H1 (cell line): ENCODE data around the gene SLC35F3. TPM values are rescaled to one million over a fixed set of nuclear protein-coding genes. Genes with fewer than 3 reads are reported as not detected.

Experiments
- CTCF ChIA-PET: fragments of 300-600 bp; sonication (Branson Sonifier 250); formaldehyde crosslinking; loops from one replicate; lab custom pipeline; 2021; ENCODE audit not compliant: partially characterized antibody; lab: Charles Lee
- POLR2A ChIA-PET: fragments of 300-600 bp; sonication (Branson Sonifier 250); formaldehyde crosslinking; loops from one replicate; lab custom pipeline; 2021; ENCODE audit warnings: inconsistent platforms; ENCODE audit not compliant: partially characterized antibody; lab: Charles Lee
- DNase-seq, 2 experiments: peaks; one replicate each; pipeline versions ENCODE4 v3.0.0 to v3.0.0-alpha.2; 2010 to 2022; ENCODE audit warnings: low spot score in 2 of 2, low read depth in 1 of 2, mixed read lengths in 1 of 2
- FAIRE-seq: peaks from 2 replicates; lab custom pipeline; 2011; peaks lifted over from hg19 to GRCh38; lab: Jason Lieb, UNC
- H2AFZ ChIP-seq: 2 replicates; pipeline ENCODE4 v1.8.1; 2012; ENCODE audit warnings: low read length, inconsistent platforms
- H2AK5ac ChIP-seq: 2 replicates; pipeline ENCODE4 v1.6.1; 2013; ENCODE audit warnings: low read depth, low read length
- H2BK120ac ChIP-seq: replicated peaks from 2 replicates; pipeline ENCODE3; 2013; ENCODE audit warnings: low read depth, low read length, inconsistent platforms
- H2BK12ac ChIP-seq: 2 replicates; pipeline ENCODE4 v1.6.1; 2013; ENCODE audit warnings: low read depth, low read length
- H2BK15ac ChIP-seq: 2 replicates; pipeline ENCODE4 v1.6.1; 2013; ENCODE audit warnings: low read length
- H2BK20ac ChIP-seq: 2 replicates; pipeline ENCODE4 v1.6.1; 2013; ENCODE audit warnings: low read length
- H2BK5ac ChIP-seq: 2 replicates; pipeline ENCODE4 v1.6.1; 2013; ENCODE audit warnings: low read depth, low read length
- H3K14ac ChIP-seq: 2 replicates; pipeline ENCODE4 v1.6.1; 2013; ENCODE audit warnings: inconsistent platforms; ENCODE audit not compliant: insufficient read length
- H3K18ac ChIP-seq: 2 replicates; pipeline ENCODE4 v1.6.1; 2013; ENCODE audit warnings: low read length; ENCODE audit errors: extremely low read depth
- H3K23ac ChIP-seq: 2 replicates; pipeline ENCODE4 v1.6.1; 2013; ENCODE audit warnings: inconsistent platforms; ENCODE audit not compliant: insufficient read length
- H3K23me2 ChIP-seq: 2 replicates; pipeline ENCODE4 v1.6.1; 2013; ENCODE audit warnings: low read depth, low read length
- H3K27ac ChIP-seq: 2 replicates; pipeline ENCODE4 v1.6.1; 2011; ENCODE audit warnings: low read depth, low read length, inconsistent platforms
- H3K27me3 ChIP-seq, 4 experiments: replicated peaks in 1 of 4; 1 replicate in 1 of 4; 2 replicates in 3 of 4; pipeline versions ENCODE4 v1.6.1 to v1.8.1; 2011 to 2013; ENCODE audit warnings: low read length in 3 of 4, mild to moderate bottlenecking in 3 of 4, inconsistent platforms in 2 of 4, mixed read lengths in 2 of 4, moderate library complexity in 1 of 4; ENCODE audit not compliant: control insufficient read depth in 3 of 4, insufficient read depth in 3 of 4; ENCODE audit errors: extremely low read depth in 1 of 4
- H3K36me3 ChIP-seq, 4 experiments: 2 replicates each; pipeline versions ENCODE4 v1.6.1 to v1.8.1; 2011 to 2013; ENCODE audit warnings: mild to moderate bottlenecking in 4 of 4, low read length in 3 of 4, moderate library complexity in 2 of 4, control low read depth in 1 of 4, inconsistent platforms in 1 of 4; ENCODE audit not compliant: insufficient read depth in 4 of 4, control insufficient read depth in 2 of 4
- H3K4ac ChIP-seq: replicated peaks from 2 replicates; pipeline ENCODE3; 2013; ENCODE audit warnings: low read length, low read depth, mixed read lengths, inconsistent platforms; ENCODE audit not compliant: insufficient read length
- H3K4me1 ChIP-seq, 4 experiments: replicated peaks in 1 of 4; 1 replicate in 1 of 4; 2 replicates in 3 of 4; pipeline versions ENCODE4 v1.6.1 to v1.8.1; 2011 to 2013; ENCODE audit warnings: low read length in 3 of 4, inconsistent platforms in 2 of 4, mixed read lengths in 1 of 4; ENCODE audit not compliant: insufficient read depth in 4 of 4, control insufficient read depth in 3 of 4
- H3K4me2 ChIP-seq, 2 experiments: 2 replicates each; pipeline versions ENCODE4 v1.6.1 to v1.8.1; 2011 to 2013; ENCODE audit warnings: low read depth in 2 of 2, low read length in 2 of 2, control low read depth in 1 of 2, inconsistent platforms in 1 of 2, mild to moderate bottlenecking in 1 of 2; ENCODE audit not compliant: insufficient read depth in 1 of 2
- H3K4me3 ChIP-seq, 4 experiments: fragments of 200-600, 300-600 bp in 1 of 4; sonication (generic), shearing (Covaris generic), sonication (Bioruptor Twin) in 1 of 4; 2 replicates each; pipeline versions ENCODE4 v1.5.1 to v1.8.1; 2011 to 2016; ENCODE audit warnings: low read length in 4 of 4, low read depth in 3 of 4, control low read depth in 2 of 4, inconsistent platforms in 2 of 4, mild to moderate bottlenecking in 2 of 4, mixed read lengths in 1 of 4, moderate library complexity in 1 of 4; ENCODE audit not compliant: insufficient read depth in 2 of 4; ENCODE audit errors: extremely low read depth in 1 of 4
- H3K56ac ChIP-seq: replicated peaks from 2 replicates; pipeline ENCODE3; 2013; ENCODE audit warnings: low read depth, mild to moderate bottlenecking, mixed read lengths, low read length, inconsistent platforms; ENCODE audit not compliant: insufficient read length
- H3K79me1 ChIP-seq: 2 replicates; pipeline ENCODE4 v1.6.1; 2013; ENCODE audit warnings: low read depth, low read length, control low read depth
- H3K79me2 ChIP-seq, 2 experiments: 2 replicates each; pipeline versions ENCODE4 v1.6.1 to v1.8.1; 2012 to 2013; ENCODE audit warnings: low read length in 2 of 2, mild to moderate bottlenecking in 2 of 2, inconsistent platforms in 1 of 2; ENCODE audit not compliant: insufficient read depth in 2 of 2, control insufficient read depth in 1 of 2
- H3K9ac ChIP-seq, 4 experiments: replicated peaks in 1 of 4; 1 replicate in 1 of 4; 2 replicates in 3 of 4; pipeline versions ENCODE4 v1.6.1 to v1.8.1; 2011 to 2013; ENCODE audit warnings: low read depth in 3 of 4, low read length in 3 of 4, control low read depth in 2 of 4, mild to moderate bottlenecking in 2 of 4, moderate library complexity in 2 of 4, inconsistent platforms in 1 of 4; ENCODE audit errors: extremely low read depth in 1 of 4
- H3K9me3 ChIP-seq, 2 experiments: 2 replicates each; pipeline versions ENCODE4 v1.6.1 to v1.8.1; 2012 to 2013; ENCODE audit warnings: mild to moderate bottlenecking in 2 of 2, moderate library complexity in 2 of 2, control low read depth in 1 of 2, inconsistent platforms in 1 of 2, low read depth in 1 of 2, low read length in 1 of 2, mixed read lengths in 1 of 2; ENCODE audit not compliant: insufficient read depth in 2 of 2
- H4K20me1 ChIP-seq, 2 experiments: replicated peaks in 1 of 2; 2 replicates each; pipeline versions ENCODE3 to v1.8.1; 2011 to 2013; ENCODE audit warnings: inconsistent platforms in 2 of 2, low read length in 2 of 2, mild to moderate bottlenecking in 1 of 2; ENCODE audit not compliant: insufficient read depth in 2 of 2, control insufficient read depth in 1 of 2
- H4K5ac ChIP-seq: 2 replicates; pipeline ENCODE4 v1.6.1; 2013; ENCODE audit warnings: low read length, low read depth, mixed read lengths, inconsistent platforms; ENCODE audit not compliant: insufficient read length
- H4K8ac ChIP-seq: 2 replicates; pipeline ENCODE4 v1.8.0; 2013; ENCODE audit warnings: mild to moderate bottlenecking, moderate library complexity, low read length, inconsistent platforms; ENCODE audit not compliant: insufficient read depth; ENCODE audit errors: extremely low read depth
- H4K91ac ChIP-seq: replicated peaks from 2 replicates; pipeline ENCODE3; 2013; ENCODE audit warnings: low read length, mixed read lengths, inconsistent platforms; ENCODE audit not compliant: insufficient read length
- EGR1 ChIP-seq: IDR thresholded peaks from 2 replicates; pipeline ENCODE4 v1.6.1; 2011; ENCODE audit warnings: low read depth, low read length, borderline replicate concordance
- EZH2 ChIP-seq: fragments of 200-600 bp; sonication (generic); IDR thresholded peaks from 2 replicates; pipeline ENCODE4 v1.7.1; 2012; ENCODE audit warnings: low read depth, mild to moderate bottlenecking, moderate library complexity, low read length, inconsistent platforms; ENCODE audit not compliant: severe bottlenecking
- GTF2F1 ChIP-seq: IDR thresholded peaks from 2 replicates; pipeline ENCODE4 v1.6.1; 2012; ENCODE audit warnings: low read depth, low read length, improper control_type of control experiment, borderline replicate concordance
- HDAC6 ChIP-seq: IDR thresholded peaks from one replicate; pipeline ENCODE4 v1.7.1; 2012; ENCODE audit warnings: low read depth, mild to moderate bottlenecking, inconsistent platforms, low read length, moderate library complexity
- PHF8 ChIP-seq: fragments of 200-600 bp; sonication (generic); conservative IDR thresholded peaks from 2 replicates; pipeline ENCODE4 v1.7.1; 2012; ENCODE audit warnings: low read depth, mild to moderate bottlenecking, inconsistent platforms, low read length, moderate library complexity
- POLR2AphosphoS5 ChIP-seq: IDR thresholded peaks from 2 replicates; pipeline ENCODE4 v1.6.1; 2011; ENCODE audit warnings: low read depth, low read length
- SP4 ChIP-seq: IDR thresholded peaks from 2 replicates; pipeline ENCODE4 v1.6.1; 2012; ENCODE audit warnings: low read length, inconsistent platforms
- TAF1 ChIP-seq: IDR thresholded peaks from 2 replicates; pipeline ENCODE4 v1.6.1; 2011; ENCODE audit warnings: mild to moderate bottlenecking, low read depth, low read length
- TCF12 ChIP-seq: IDR thresholded peaks from 2 replicates; pipeline ENCODE4 v1.6.1; 2011; ENCODE audit warnings: low read depth, mild to moderate bottlenecking, low read length
- WGBS, 2 experiments: shearing (Covaris generic) in 1 of 2; methylation state at CpG; one replicate each; pipeline versions ENCODE4 v1.1.6 to v1.1.7; 2013 to 2015; ENCODE audit warnings: low lambda C conversion rate in 2 of 2, mixed read lengths in 2 of 2, inconsistent platforms in 1 of 2, low coverage in 1 of 2, missing lambda C conversion rate in 1 of 2; ENCODE audit not compliant: insufficient replicate concordance in 2 of 2, insufficient coverage in 1 of 2, insufficient read length in 1 of 2; ENCODE audit errors: extremely low coverage in 1 of 2, missing lambda C conversion rate in 1 of 2; 5-methylcytosine and 5-hydroxymethylcytosine counted together
- polyA plus RNA-seq, 7 experiments: library from polyadenylated mRNA; depleted of rRNA in 3 of 7; stranded (reverse) in 5 of 7; unstranded in 2 of 7; fragments of >200 nt in 5 of 7; fragments of 200-250 nt in 2 of 7; gene quantifications; 1 replicate in 5 of 7; 2 replicates in 1 of 7; 4 replicates in 1 of 7; pipeline versions ENCODE4 v1.2.1 to v1.2.3, GENCODE V29; 2011 to 2013; ENCODE audit warnings: missing spikeins in 2 of 7, mixed read lengths in 2 of 7
- total RNA-seq: library from RNA; stranded (reverse); fragmentation: NEBNext Ultra II Directional; extraction: Animal tissue kit (Norgen Biotek cat#: 25700); gene quantifications from 2 replicates; pipeline ENCODE4 v1.2.1, GENCODE V29; 2021
- TF ChIP-seq, protein P1 (sequence below): IDR thresholded peaks from 2 replicates; pipeline ENCODE4 v1.6.1; 2012; ENCODE audit warnings: low read length, inconsistent platforms
- TF ChIP-seq, protein P2 (sequence below): IDR thresholded peaks from 2 replicates; pipeline ENCODE4 v1.6.1; 2012; ENCODE audit warnings: inconsistent platforms

The SLC35F3 gene
- total and polyA plus RNA-seq, 2 of the 8 experiments (the other 6 are each of a cell fraction or from before 2014, with no cell fraction given): 0.78 to 1.2 TPM

DNA sequence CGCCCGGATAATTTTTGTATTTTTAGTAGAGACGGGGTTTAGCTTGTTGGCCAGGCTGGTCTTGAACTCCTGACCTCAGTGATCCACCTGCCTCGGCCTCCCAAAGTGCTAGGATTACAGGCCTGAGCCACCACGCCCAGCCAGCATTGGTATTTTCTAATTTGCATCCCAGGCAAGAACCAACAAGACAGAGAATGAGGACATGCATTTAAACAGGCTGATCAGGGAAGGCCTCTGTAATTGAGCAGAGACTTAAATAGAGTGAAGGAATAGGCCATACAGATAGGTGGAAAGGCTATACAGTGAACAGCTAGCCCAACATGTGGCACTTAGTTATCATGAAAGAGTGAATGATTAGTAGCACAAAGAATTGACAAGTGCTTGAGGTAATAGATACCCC is 230.4 kb downstream of the SLC35F3 start:
- Histone ChIP-seq H3K27ac (no peak overlapping the region), H3K4ac (no peak overlapping the region), H2BK120ac (no peak overlapping the region), H3K79me1 (no peaks in the 10 kb centered on the region), H4K5ac (no peak overlapping the region), H3K23me2 (no peaks in the 10 kb centered on the region; the same call in 1 of the 2 replicates), H3K4me3 (no peak overlapping the region), H3K18ac (no peak overlapping the region), H2BK15ac (no peak overlapping the region), H4K20me1 (no peaks in the 10 kb centered on the region), H3K23ac (no peak overlapping the region), H3K36me3 (no peaks in the 10 kb centered on the region), H2BK12ac (no peak overlapping the region), H3K14ac (no peak overlapping the region), H3K4me1 (no peaks in the 10 kb centered on the region), H3K27me3 (no peaks in the 10 kb centered on the region), H4K91ac (no peak overlapping the region), H3K9ac (no peak overlapping the region), H2AK5ac (no peak overlapping the region), H3K4me2 (no peak overlapping the region), H2BK5ac (no peak overlapping the region), H3K56ac (no peak overlapping the region), H3K9me3 (no peaks in the 10 kb centered on the region), H4K8ac (no peak overlapping the region), H2AFZ (no peak overlapping the region), H2BK20ac (no peak overlapping the region), H3K79me2 (no peaks in the 10 kb centered on the region)
- POLR2A ChIA-PET: no interaction called here
- no peak for DNase-seq
- TF ChIP-seq EGR1: no peak
- no peak for TF ChIP-seq POLR2AphosphoS5
- TF ChIP-seq SP4: no peak
- TF ChIP-seq, protein P1, sequence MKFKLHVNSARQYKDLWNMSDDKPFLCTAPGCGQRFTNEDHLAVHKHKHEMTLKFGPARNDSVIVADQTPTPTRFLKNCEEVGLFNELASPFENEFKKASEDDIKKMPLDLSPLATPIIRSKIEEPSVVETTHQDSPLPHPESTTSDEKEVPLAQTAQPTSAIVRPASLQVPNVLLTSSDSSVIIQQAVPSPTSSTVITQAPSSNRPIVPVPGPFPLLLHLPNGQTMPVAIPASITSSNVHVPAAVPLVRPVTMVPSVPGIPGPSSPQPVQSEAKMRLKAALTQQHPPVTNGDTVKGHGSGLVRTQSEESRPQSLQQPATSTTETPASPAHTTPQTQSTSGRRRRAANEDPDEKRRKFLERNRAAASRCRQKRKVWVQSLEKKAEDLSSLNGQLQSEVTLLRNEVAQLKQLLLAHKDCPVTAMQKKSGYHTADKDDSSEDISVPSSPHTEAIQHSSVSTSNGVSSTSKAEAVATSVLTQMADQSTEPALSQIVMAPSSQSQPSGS: no peak
- TF ChIP-seq, protein P2, sequence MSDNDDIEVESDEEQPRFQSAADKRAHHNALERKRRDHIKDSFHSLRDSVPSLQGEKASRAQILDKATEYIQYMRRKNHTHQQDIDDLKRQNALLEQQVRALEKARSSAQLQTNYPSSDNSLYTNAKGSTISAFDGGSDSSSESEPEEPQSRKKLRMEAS: no peak
- TF ChIP-seq EZH2: no peak
- no peak for TF ChIP-seq TAF1
- TF ChIP-seq HDAC6: no peak
- no peak for TF ChIP-seq GTF2F1
- no peak for TF ChIP-seq TCF12
- no peak for TF ChIP-seq PHF8
- WGBS, 2 experiments: 88% methylated on average over 5 of the region's 5 CpGs; no CpG with 5 or more reads in 1 of the 2 experiments
- no peak for FAIRE-seq
- CTCF ChIA-PET: interaction anchor here (0.9 to 3.8 kb wide), 5 partner anchors 9 to 175 kb away, joined by 3 to 24 read pairs (median 5); no protein-coding TSS in a partner anchor
